ENCODE results near the gene MYLK.

MYLK gene

DNA sequence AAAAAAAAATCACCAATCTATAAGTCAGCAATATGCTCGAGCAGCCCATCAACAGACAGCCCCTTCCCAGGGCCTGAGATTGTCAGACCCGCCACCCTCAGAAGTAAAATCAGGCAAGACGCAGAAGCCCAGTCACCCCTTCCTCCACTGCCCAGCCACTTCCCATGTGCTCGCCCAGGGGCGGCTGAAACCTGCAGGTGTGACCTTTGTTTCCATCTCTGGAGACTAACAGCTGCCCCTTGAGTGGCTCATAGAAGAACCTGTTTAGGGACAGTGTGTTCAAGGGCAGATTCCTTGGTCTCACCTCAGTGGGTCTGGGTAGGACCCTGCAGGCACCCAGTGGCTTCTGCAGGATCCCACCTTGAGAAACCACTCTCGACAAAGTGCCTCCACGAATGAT, 105.6 kb downstream of the MYLK start:
- no peak for DNase-seq (ENCODE audit: low read depth in 2 of 2, low spot score in 1 of 2)

DNA sequence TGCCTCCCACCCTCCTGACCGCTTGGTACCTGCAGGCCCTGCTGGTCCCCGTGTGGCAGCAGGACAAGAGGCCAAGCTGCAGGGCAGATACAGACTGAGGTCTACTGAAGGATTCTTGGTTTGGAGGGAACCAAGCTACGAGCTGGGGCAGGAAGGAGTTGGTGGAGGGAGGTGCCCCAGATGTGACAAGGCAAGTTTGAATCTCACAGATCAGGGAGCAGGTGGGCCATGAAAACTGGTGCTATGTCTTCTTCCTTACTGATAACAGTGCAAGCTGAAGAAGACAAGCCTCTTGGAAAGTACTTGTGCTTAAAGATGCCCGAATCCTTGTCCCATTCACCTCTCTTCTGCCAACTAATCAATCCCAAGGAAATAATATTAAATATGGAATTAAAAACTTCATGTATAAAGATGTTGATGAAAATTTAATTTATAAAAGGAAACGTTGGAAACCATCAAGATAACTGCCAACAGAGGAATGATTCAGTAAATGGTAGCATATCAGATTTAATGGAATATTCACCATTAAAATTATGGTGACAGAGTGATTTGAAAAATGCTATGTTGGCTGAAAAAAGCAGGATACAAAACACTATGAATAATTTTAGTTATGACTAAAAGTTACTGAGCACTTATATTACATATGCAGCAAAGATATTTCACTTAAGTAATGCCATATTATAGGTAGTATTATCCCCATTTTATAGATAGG, 107.9 kb downstream of the MYLK start:
- DNase-seq (ENCODE audit: low read depth in 2 of 2, low spot score in 1 of 2) = no peak

DNA sequence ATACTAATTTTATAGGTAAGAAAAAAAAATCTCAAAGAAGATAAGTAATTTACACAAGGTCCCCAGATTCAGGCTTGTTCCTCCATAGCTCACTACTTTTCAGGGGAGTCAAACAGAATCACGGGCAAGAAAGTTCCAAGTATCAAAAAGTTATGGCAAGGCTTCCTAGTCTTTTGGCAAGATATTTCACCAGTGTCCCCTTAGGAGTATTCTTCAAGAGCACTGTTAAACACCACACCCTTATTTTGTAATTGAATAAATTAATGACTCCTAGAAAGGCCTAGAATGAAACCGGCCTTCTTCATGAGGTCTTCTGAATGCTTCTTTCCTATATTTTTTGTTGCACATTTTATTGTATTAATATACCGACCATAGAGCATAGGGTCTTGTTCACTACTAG, 109.7 kb downstream of the MYLK start:
- no peak for DNase-seq (ENCODE audit: low read depth in 2 of 2, low spot score in 1 of 2)

DNA sequence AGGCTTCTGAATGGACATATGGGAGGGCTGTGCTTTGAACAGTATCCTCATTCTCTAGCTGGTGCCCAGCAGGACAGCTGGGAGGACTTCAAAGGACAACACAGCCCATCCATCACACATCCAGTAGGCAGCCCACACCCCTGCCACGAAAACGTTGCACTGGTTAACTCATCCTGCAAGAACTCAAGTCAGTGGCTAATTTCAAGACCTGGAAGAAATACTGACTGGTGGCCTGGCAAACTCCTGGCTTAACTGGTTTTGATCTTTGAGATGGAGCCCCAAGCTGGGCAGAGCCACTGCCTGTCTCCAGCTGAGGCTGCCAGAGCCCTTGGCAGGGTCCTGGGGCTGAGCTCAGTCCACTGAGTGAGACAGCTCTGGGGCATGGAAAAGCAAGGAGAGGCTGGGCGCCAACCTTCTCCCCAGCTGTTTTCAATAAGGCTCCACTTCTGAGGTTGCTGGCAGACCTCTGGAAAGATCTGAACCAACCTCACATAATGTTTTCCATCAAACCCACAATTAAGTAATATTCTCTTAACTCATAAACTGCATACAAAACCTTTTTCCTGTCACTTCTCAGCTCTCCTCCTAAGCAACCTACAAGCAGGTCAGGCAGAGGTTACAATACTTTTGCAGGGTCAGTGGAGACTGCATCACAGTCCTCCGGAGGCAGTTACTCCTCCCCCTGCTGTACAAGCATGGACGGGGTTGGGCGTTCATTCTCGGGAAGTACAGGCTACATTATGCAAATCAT, 110.3 kb downstream of the MYLK start:
- DNase-seq (ENCODE audit: low read depth in 2 of 2, low spot score in 1 of 2) = no peak

DNA sequence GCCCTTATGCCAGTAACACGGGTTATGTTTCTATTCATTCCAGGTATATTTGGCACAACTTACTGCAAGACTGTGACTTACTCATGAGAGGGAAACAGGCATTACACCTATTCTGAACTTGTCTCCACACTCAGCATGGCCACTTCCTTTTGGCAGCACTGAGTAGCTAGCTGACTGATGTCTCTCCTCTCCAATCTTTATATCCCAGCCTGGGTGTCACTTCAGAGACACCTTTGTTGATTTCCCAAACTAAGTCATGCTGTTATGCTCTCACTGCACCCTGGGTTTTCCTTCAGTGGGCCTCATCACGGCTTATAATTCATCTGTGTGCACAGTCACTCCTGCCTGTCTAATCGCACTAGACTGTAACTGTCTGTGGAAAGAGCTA, 114.8 kb downstream of the MYLK start:
- no peak for DNase-seq (ENCODE audit: low read depth in 2 of 2, low spot score in 1 of 2)

DNA sequence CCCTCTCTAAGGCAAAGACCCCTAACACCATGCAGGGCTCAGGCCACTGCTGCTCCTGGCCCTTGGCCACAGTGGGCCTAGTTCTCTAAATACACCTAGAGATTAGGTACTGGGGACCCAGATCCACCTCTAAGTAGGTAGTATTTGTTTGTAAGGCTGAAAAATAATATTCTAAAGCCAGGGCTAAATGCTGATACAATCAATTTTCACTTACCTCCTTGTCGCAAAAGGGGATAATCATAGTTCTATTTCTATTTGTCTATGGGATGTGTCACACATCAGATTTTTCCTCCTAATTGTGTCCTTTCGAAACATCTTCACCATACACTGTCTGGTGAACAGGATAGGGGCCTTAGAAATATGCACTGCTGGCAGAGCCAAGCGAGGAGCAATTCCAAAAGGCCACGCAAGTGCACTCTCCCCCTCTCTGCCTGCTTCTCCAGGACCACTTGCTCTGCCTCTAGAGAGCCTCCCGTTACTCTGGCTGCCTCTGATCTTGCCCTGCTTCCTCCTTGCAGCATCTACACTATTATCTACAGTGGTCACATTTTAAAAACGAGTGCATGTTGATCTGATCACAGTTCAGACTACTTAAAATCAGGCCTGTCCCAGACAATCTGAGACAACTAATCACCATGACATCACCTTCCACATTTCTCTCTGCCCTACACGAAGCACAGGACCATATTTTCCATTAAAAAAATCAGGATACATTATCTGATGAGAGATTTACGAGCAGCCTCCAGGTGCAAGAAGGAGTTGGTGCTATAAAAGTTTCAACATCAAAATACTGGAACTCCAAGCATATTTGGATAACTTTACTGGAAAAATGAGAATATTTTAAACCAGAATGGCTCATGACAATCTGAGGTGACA, 115.4 kb downstream of the MYLK start:
- no peak for DNase-seq (ENCODE audit: low read depth in 2 of 2, low spot score in 1 of 2)

DNA sequence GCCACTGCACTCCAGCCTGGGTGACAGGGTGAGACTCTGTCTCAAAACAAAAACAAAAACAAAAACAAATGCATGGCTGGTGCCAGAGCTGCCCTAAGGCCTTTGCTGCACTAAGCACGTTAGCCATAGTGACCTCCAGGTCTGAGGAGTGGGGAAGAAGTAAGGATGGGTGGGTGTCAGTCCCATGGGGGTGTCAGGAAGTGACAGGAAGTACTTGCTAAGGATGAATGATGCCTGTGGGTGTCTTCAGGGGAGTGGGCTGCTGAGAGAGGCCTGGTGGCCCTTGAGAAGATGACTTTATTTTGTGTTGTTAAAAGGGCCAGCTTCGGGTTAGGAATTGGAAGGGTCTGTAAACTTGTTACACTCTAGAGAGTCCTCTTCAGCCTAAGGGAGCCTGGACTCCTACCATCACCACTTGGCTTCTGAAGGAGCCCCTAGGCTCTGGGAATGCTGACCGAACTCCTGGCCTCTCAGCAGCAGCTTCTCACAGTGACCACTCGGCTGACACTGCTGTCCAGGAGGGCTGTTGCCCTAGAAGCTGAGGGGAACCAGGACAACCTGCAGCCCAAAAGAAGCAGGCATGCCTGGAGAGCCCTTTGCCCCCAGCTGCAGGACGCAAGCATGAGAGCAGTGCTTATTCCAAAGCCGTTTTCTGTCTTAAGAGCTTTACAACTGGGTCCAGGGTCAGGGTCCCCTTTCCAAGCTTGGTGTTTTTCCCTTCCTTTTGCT, 116.4 kb downstream of the MYLK start:
- DNase-seq (ENCODE audit: low read depth in 2 of 2, low spot score in 1 of 2) = no peak

DNA sequence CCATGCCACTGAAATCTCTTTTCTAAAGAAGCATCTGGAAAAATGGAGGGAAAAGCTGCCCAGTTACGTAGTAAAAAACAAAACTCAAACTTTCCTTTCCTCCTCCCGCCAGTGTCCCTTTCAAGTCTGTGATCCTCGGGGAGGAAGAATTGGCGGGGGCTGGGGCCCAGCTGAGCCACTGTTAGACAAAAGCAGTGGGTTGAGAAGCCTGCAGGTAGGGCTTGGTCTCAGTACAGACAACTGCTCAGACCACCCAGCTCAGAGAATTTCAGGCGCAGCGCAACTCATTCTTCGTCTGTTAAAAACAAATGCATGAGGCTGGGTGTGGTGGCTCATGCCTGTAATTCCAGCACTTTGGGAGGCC, 117.1 kb downstream of the MYLK start:
- DNase-seq (ENCODE audit: low read depth in 2 of 2, low spot score in 1 of 2) = no peak

DNA sequence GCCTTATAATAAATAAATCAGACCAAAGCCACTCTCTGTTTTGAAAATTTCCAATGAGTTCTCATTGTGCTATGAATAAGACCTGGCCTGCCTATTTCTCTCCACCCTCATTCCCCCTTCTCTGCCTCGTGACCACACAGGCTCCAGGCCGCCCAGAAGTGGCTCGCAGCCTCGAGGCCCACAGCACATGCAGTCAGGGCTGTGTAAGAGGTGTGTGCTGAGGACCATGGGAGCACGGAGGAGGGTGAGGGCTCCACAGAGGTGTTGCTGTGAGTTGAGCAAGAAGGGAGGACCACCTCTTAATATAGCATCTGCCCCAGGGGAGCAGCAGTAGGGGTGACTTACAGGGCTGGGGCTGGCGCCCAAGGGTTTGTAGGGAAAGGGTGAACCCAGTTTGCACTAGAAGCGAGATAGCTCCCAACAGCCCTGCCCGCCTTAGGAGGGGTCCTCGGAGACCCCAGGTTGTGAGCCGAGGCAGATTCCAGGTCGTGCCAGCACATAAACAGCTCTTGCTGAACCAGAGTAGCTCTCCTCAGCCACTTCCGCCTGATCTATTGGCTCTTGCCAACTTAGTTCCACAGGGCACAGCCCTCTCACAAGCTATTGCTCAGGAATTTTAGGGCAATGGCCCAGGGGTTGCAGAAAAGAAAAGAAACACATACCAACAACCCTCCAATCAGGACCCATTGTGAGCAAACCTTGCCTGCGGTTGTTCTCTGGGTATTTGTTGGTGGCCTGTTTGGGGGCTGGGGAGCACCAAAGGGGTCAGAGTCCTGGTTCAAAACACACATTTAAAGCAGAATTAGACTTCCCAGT, 117.7 kb downstream of the MYLK start:
- DNase-seq (ENCODE audit: low read depth in 2 of 2, low spot score in 1 of 2) = no peak

DNA sequence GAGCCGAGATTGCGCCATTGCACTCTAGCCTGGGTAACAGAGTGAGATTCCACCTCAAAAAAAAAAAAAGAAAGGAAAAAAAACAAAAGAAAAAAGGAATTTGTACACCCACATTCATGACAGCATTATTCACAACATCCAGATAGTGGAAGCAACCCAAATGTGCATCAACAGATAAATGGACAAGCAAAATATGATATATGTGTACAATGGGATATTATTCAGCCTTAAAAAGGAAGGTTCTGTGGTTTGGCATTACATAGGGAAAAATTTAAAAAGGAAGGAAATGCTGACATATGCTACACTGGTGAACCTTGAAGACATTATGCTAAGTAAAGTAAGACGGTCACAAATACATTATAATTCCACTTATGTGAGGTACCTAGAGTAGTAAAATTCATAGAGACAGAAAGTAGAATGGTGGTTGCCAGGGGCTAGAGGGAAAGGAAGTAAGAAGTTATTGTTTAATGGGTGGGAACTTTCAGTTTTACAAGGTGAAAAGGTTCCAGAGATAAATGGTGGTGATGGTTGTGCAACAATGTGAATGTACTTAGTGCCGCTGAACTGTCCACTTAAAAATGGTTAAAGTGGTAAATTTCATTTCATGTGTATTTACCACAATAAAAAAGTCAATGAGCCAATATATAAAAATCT, 118.5 kb downstream of the MYLK start:
- no peak for DNase-seq (ENCODE audit: low read depth in 2 of 2, low spot score in 1 of 2)

DNA sequence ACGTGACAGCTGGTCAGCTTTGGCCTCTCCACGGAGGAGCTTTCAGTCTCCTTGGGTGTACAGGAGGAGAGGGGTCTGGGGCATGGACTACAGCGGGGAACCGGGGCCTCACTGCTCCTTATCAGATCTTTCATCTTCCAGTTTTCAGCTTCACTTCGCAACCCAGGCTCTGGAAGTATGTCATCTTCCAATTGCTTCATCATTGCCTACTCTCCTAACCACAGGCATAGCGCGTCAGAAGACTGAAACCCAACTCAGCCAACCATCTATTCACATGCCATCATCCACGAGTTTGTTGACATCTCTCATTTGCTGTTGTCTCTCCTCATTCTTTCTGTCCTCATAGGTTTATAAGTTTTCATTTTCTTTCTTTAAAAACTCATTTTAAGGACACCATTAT, 119.5 kb downstream of the MYLK start:
- DNase-seq (ENCODE audit: low read depth in 2 of 2, low spot score in 1 of 2) = no peak

DNA sequence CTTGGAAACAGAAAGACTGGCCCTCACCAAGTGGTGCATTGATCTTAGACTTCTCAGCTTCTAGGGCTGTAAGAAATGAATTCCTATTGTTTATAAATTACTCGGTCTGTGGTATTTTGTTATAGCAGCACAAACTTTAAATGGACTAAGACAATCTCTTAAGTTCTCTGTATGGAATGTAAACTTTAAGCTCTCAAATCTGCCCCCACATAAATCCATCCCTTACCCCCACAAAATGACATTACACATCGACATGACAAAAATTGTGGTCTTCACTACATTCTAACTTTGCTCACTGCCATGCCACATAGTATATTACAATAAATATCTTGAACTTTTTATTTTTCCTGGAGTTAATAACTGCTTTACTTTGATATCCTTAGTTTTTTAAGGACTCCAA, 121.3 kb downstream of the MYLK start:
- no peak for DNase-seq (ENCODE audit: low read depth in 2 of 2, low spot score in 1 of 2)

DNA sequence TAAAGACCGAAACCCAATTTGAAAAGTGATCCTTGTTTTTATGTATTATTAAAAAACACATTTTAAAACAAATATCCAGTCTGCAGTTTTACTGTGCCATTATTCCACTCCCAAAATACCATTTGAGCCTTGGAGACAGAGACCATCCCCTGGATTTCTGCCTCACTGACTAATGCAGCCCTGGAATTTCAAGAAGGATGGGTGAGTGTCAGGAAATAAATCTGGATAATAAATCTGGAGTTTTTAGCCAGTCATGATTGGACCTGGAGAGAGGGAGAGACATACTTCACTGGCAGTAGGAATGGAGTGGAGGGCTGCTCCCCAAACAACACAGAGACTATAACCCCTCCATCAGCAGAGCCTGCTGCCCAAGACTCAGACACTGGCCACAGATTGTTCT, 123.3 kb downstream of the MYLK start:
- DNase-seq (ENCODE audit: low read depth in 2 of 2, low spot score in 1 of 2) = no peak

DNA sequence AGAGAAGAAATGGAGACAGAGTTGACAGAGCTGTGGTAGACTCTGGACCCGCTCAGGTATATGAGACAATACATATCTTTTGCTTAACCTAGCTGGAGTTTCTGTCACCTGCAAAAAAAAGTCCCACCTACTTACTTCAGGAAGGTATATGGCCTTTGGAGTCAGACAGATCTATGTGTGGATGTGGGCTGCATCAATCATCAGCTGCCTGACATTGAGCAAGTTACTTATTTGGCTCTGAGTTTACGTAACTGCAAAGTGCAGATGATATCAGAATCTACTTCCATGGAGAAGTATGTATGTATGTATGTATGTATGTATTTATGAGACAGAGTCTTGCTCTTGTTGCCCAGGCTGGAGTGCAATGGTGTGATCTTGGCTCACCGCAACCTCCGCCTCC, 124.3 kb downstream of the MYLK start:
- DNase-seq (ENCODE audit: low read depth in 2 of 2, low spot score in 1 of 2) = no peak

DNA sequence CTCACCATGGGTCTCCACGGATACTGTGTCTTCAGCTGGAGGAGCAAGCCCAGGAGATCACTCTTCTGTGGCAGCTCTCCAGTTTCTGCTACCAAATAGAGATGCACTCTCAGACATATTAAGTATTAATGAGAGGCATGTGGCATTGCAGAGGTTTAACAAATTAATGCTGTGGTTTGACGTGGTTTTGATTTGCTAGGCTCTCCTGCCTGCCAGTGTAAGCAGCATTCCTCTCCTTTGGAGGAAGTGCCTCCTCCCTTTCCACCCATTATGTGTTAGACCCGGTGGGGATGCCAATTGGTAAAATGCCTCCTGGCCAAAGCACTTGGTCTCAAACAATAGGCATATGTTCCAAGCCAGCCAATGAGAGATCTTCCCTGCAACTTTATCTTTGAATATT, 124.8 kb downstream of the MYLK start:
- DNase-seq (ENCODE audit: low read depth in 2 of 2, low spot score in 1 of 2) = no peak

DNA sequence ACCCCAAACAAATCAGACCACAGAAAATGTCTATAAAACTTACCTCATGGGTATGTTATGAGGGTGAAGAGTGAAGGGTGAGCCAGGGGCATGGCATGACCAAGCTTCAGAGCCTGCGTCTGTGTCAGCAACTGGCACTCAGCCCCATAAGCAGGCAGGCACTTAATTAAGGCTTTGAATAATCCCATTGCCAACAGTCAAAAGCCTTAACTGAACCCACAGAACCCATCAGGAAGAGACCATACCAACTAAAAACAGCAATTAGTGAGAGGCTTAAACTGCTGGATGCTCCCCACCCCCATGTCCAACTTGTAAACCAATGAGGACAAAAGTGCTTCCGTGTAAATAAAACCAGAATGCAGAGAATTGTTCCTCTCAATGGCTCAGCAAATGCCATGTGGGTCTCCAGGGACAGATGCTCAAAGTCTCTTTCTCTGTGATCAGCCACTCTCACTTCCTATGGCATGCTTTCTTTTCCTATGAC, 126.0 kb downstream of the MYLK start:
- no peak for DNase-seq (ENCODE audit: low read depth in 2 of 2, low spot score in 1 of 2)

DNA sequence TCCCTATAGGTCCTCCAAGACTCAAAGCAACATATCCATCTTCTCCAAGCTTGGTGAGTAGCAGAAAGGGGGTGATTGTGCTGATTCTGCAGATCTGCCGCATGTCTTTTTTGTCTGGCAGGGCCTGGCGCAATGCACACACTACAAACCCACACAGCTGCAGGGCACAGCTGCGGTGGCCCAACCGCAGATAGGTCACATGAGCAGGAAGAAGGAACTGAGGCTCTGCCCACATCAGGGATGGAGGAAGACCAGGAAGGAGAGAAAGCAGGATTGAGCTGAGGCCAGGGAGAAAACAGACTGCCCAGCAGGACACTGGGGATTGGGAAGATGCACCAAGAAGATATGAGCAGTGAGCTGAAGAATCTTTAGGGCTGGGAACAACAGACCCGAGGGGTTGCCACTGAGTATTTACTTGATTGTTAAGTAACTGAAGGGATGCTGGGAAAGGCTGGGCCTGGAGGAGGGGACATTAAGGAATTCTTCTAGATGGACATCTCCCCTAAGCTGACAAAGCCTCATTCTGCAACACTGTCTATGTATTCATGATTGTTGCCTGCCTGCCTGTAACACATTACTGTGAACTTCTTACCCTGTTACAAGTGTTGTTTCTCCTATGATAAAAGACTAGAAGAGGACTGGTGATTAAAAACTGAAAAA, 126.7 kb downstream of the MYLK start:
- DNase-seq (ENCODE audit: low read depth in 2 of 2, low spot score in 1 of 2) = no peak

DNA sequence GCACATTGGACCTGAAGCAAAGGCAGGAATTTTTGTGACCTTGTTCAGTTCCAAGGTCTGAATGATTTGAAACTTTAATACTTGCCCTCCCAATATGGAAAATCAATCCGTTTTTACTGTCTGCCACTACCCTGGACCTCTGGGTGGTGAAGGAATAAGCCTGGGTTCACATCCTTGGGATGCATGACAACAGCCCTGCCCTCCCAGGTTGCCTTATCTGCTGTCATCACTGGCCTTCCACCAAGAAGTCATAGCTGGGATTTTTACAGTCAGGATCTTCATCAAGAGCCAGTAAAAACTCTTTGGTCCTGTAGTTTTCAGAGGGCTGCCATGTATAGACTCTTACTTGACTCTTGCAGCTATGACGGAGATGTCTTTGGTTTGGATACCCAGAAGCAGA, 128.6 kb downstream of the MYLK start:
- DNase-seq (ENCODE audit: low read depth in 2 of 2, low spot score in 1 of 2) = no peak

DNA sequence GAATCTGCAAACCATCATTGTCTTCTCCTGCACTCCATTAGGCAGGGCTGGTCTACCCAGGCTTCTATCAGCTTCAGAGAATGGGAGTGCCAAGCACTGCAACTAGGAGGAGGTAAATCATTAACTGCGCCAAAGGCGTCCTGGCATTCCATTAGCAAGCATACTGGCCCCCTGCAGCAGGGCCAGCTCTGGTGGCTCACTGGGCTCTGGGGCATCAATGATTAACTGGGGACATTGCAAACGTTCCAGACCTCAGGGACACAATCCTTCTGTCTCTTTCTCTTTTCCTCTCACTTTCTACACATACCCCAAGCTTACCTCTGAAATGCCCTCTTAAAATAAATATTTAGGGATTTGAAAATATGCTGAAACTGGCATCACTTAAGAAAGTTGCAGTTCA, 129.0 kb downstream of the MYLK start:
- no peak for DNase-seq (ENCODE audit: low read depth in 2 of 2, low spot score in 1 of 2)

Data from stimulated activated CD8-positive, alpha-beta memory T cell treated with anti-CD3 and anti-CD28 coated beads, Interleukin-4, amount 100 ng/mL, for 1 hour (primary cell).